ENCODE data around the gene KRTAP9-3. TPM values are rescaled to one million over a fixed set of nuclear protein-coding genes. Genes with fewer than 3 reads are reported as not detected.
A peak's percentile ranks its signal among the peaks of the same experiment; 100 is the strongest.
"Not testable (repeated sequence)": the region's sequence is repeated elsewhere in the genome, so short reads cannot be mapped to it uniquely, and the experiment has no call there.

Gene KRTAP9-3, protein sequence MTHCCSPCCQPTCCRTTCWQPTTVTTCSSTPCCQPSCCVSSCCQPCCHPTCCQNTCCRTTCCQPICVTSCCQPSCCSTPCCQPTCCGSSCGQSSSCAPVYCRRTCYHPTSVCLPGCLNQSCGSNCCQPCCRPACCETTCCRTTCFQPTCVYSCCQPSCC
- not detected for total RNA-seq

DNA sequence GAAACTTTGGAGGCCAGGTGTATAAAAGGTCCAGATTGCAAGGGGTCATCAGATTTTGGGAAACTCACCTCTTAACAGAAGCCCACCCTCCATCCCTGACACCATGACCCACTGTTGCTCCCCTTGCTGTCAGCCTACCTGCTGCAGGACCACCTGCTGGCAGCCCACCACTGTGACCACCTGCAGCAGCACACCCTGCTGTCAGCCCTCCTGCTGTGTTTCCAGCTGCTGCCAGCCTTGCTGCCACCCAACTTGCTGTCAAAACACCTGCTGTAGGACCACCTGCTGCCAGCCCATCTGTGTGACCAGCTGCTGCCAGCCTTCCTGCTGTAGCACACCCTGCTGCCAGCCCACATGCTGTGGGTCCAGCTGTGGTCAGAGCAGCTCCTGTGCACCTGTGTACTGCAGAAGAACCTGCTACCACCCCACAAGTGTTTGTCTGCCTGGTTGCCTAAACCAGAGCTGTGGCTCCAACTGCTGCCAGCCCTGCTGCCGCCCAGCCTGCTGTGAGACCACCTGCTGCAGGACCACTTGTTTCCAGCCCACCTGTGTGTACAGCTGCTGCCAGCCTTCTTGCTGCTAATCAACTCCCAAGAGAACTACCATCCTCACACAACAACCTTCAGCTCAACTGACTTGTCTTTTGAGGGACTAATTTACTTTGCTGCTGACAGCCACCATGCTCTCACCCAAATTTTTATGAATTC, at the start of gene KRTAP9-3:
KRTAP9-3 (plus strand) TSS at position 51 of the 707 bp plus-strand sequence; CDS start at position 104, 53 bp downstream.
- DNase-seq, result not testable (repeated sequence)

- no peak for DNase-seq
Measured at GRCh38 chr17:41184480-41184961, 47.7 kb upstream of the KRTAP9-3 start, which contains the start of gene KRTAP4-1. Gene KRTAP4-1, minus strand, starts transcription at chr17:41184911. Its CDS starts 57 bp downstream, at chr17:41184854.

GRCh38 chr17:41185001-41185400, 47.2 kb upstream of the KRTAP9-3 start:
- no peak for DNase-seq

GRCh38 chr17:41186872-41187271, 45.4 kb upstream of the KRTAP9-3 start:
- peak; percentile 34 for DNase-seq

- not testable (repeated sequence) for DNase-seq
Measured at GRCh38 chr17:41189837-41190318, 42.4 kb upstream of the KRTAP9-3 start, which contains the start of gene KRTAP9-1. Gene KRTAP9-1, plus strand, starts transcription at chr17:41189887. Its CDS starts 0 bp downstream, at chr17:41189887.

- DNase-seq, result no peak
Measured at GRCh38 chr17:41190328-41190727, 41.9 kb upstream of the KRTAP9-3 start.

DNA sequence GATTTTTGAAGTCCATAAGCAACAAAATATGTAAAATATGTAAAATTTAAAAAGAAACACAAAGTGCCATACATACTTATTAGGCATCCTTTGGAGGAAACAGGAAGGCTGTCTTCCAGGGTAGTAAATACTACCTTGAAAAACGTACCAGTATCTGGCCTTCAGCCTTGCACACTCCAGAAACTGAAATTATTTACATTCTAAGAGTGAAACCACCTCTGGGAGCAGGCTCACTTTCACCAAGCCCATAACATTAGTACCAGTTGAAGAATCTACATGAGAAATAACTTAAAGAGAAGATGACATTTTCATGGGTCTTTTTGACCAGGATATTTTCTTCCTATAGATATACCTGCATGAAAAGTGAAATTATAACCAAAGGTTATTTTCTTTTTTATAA, 36.2 kb upstream of the KRTAP9-3 start:
- no peak for DNase-seq

GRCh38 chr17:41199421-41200078, 32.7 kb upstream of the KRTAP9-3 start:
- peak; percentile 7 for DNase-seq

GRCh38 chr17:41211845-41212466, 20.3 kb upstream of the KRTAP9-3 start:
- DNase-seq, result peak; percentile 58

DNA sequence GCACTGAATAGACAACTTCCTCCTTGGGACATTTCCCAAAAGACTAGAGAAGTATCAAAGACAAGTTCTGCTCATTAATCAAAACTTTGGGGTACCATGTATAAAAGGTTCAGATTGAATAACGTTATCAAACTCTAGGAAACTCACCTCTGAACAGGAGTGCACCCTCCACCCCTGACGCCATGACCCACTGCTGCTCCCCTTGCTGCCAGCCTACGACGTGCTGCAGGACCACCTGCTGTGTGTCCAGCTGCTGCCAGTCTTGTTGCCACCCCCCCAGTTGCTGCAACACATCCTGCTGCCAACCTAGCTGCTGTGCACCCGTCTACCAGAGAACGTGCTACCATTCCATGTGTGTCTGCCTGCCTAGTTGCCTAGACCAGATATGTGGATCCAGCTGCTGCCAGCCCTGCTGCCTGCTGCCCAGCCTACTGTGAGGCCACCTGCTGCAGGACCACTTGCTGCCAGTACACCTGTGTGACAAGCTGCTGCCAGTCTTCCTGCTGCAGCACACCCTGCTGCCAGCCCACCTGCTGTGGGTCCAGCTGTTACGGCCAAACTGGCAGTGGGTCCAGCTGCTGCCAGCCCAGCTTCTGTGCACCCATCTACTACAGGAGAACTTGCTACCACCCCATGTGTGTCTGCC, 19.6 kb upstream of the KRTAP9-3 start:
- DNase-seq, result peak; percentile 23

GRCh38 chr17:41215681-41216080, 16.6 kb upstream of the KRTAP9-3 start:
- DNase-seq, result no peak

- DNase-seq, result no peak
Measured at GRCh38 chr17:41223821-41224220, 8.4 kb upstream of the KRTAP9-3 start.

- DNase-seq, result no peak
Measured at GRCh38 chr17:41226051-41226450, 6.2 kb upstream of the KRTAP9-3 start.

DNA sequence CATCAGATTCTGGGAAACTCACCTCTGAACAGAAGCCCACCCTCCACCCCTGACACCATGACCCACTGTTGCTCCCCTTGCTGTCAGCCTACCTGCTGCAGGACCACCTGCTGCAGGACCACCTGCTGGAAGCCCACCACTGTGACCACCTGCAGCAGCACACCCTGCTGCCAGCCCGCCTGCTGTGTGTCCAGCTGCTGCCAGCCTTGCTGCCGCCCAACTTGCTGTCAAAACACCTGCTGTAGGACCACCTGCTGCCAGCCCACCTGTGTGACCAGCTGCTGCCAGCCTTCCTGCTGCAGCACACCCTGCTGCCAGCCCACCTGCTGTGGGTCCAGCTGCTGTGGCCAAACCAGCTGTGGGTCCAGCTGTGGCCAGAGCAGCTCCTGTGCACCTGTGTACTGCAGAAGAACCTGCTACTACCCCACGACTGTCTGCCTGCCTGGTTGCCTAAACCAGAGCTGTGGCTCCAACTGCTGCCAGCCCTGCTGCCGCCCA, 5.6 kb upstream of the KRTAP9-3 start, which contains the start of gene KRTAP9-2:
KRTAP9-2 (plus strand) TSS at position 51 of the 498 bp plus-strand sequence; CDS start at position 58, 7 bp downstream.
- not testable (repeated sequence) for DNase-seq

- DNase-seq, result no peak
Measured at GRCh38 chr17:41230094-41230493, 2.2 kb upstream of the KRTAP9-3 start.

- no peak for DNase-seq
Measured at GRCh38 chr17:41231731-41232130, 518 bp upstream of the KRTAP9-3 start.

DNA sequence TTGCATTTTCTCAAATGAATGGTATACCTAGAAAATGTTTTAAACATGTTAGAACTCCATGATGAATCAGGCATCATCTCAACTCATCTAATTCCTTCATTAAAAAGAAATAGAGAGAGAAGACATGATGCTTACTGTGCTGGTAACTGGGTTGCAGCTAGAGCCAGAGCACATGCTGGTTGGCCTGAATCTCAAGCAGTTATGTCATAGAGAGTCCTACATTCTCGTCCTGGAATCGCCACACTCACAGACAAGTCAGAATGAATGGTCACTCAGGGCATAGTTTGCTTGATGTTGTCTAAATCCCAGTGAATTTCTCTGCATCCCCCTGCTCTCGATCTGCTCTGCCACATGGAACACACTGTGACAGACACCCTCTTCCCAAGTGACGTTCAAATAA, 4.9 kb downstream of the KRTAP9-3 start:
- DNase-seq, result not testable (repeated sequence)

DNA sequence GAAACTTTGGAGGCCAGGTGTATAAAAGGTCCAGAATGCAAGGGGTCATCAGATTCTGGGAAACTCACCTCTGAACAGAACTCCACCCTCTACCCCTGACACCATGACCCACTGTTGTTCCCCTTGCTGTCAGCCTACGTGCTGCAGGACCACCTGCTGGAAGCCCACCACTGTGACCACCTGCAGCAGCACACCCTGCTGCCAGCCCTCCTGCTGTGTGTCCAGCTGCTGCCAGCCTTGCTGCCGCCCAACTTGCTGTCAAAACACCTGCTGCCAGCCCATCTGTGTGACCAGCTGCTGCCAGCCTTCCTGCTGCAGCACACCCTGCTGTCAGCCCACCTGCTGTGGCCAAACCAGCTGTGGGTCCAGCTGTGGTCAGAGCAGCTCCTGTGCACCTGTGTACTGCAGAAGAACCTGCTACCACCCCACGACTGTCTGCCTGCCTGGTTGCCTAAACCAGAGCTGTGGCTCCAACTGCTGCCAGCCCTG, 5.7 kb downstream of the KRTAP9-3 start, which contains the start of gene KRTAP9-8:
KRTAP9-8 (plus strand) TSS at position 51 of the 489 bp plus-strand sequence; CDS start at position 104, 53 bp downstream.
- DNase-seq, result not testable (repeated sequence)

DNA sequence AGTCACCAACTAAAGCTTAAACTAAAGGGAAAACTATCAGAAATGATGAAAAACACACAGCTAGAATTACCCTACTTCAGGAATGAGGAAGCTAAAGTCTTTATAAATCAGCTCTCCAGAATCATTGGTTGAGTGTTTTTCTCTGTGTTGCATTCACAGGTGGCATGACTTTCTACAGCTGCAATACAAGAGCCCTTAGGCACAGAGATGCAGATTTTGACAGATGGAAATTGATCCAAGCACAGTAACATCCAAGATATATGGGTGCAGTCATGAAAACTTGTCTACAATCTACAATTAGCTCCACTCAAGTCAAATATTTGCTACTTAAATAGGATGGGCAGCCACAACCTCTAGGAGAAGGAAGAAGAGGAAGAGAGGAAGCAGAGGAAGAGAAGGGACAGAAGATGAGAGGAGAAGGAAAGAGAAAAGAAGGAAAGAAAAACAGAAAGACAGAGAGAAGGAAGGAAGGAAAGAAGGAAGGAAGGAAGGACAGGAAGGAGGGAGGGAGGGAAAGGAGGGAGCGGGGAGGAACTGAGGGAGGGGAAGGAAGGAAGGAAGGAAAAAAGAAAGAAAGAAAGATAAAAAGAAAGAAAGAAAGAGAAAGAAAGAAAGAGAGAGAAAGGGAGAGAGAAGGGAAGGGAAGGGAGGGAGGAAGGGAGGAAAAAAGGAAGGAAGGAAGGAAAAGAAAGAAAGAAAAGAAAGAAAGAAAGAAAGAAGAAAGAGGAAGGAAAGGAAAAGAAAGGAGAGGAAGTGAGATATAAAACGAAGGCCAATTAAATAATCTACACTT, 14.9 kb downstream of the KRTAP9-3 start:
- DNase-seq, result not testable (repeated sequence)

DNA sequence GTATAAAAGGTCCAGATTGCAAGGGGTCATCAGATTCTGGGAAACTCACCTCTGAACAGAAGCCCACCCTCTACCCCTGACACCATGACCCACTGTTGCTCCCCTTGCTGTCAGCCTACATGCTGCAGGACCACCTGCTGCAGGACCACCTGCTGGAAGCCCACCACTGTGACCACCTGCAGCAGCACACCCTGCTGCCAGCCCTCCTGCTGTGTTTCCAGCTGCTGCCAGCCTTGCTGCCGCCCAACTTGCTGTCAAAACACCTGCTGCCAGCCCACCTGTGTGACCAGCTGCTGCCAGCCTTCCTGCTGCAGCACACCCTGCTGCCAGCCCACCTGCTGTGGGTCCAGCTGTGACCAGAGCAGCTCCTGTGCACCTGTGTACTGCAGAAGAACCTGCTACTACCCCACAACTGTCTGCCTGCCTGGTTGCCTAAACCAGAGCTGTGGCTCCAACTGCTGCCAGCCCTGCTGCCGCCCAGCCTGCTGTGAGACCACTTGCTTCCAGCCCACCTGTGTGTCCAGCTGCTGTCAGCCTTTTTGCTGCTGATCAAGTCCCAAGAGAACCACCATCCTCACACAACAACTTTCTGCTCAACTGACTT, 17.5 kb downstream of the KRTAP9-3 start, which contains the start of gene KRTAP9-4:
KRTAP9-4 (plus strand) TSS at position 51 of the 604 bp plus-strand sequence; CDS start at position 85, 34 bp downstream.
- not testable (repeated sequence) for DNase-seq
